HG02938 (cell line): ENCODE data around the gene OTUD3.

Experiments used
- ATAC-seq: cut with Tn5 transposase; IDR thresholded peaks from one replicate; pipeline ENCODE4 v1.9.1; 2021; ENCODE audit warnings: mild to moderate bottlenecking, moderate library complexity; ENCODE audit not compliant: unreplicated experiment

Gene OTUD3

DNA sequence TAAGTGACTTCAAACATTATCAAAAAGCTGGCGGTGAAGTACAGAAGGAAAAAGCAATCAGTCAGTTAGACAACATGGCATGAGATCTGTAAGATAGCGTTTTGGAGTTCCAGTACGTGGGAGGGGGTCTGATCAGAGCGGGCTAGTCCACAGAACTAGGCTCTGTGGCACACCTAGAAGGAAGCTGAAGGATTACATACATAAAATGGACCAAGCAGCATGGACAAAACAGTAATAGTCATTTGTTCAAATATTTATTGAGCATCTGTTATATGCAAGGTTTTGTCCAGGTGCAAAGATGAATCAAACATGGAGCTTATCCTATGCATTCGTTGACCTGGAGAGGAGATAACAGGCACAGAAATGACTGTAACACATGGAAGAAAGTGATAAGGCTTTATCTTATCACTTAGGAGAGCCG, 64.1 kb downstream of the OTUD3 start:
- no peak for ATAC-seq

- no peak for ATAC-seq
Measured at GRCh38 chr1:19946971-19947370, 64.8 kb downstream of the OTUD3 start.

- no peak for ATAC-seq
Measured at GRCh38 chr1:19949016-19949415, 66.8 kb downstream of the OTUD3 start.

DNA sequence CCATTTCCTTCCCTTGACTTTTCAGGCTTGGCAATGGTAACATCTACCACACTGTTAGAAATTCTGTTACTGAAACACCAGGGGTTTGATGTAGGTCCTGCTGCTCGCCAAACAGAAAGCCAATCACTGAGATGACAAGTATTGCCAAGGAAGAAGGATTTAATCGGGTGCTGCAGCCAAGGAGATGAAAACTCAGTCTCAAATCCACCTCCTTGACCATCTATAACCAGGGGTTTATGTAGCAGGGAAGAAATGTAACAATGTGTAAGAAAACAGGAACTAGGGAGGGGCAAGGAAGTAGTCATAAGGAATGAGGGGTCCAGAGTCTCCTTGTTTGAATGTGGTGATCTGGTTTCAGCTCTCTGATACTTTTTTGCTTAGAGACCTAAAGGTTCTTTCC, 71.9 kb downstream of the OTUD3 start:
- no peak for ATAC-seq

DNA sequence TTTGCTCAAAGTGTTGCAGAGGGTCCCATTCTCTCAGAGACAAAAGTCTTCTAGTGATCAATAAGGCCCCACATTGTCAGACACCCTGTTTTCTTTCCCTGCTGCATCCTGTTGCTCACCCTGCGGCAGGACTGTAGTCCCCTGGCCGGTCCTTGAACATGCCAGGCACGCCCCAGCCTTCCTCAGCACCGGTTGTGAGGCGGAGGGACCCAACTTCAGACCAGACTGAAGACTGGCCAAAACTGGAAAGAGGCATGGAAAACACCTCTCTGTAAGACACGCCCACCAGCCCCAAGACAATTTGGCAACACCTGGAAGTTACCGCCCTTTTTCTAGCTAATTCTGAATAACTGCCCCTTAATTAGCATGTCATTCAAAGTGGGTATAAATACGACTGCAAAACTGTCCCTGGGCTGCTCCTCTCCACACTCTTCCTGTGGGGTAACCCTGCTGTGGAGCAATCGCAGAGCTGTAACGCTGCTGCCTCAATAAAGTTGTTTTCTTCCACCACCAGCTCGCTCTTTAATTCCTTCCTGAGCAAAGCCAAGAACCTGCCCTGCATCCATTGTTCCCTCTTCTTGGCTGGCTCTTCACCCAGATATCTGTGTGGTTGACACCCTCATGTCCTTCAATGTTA, 73.5 kb downstream of the OTUD3 start:
- ATAC-seq = no peak

DNA sequence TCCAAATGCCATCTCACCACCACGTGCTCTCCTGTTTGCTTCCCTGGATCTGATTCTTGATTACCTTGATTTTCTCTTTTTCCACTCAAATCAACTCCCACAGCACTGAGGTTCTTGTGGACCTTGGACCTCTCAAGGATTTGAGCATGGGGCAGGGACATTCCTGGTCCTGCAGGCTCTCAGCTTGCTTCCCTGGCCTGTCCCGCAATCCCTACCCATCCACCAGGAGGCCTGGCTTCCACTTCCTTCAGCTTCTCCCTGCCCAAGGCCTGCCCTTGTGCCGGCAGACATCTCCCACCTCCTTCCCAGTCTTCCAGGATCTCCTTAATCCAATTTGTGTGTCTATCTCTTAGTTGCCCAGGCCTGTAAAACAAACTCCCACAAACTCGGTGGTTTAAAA, 75.6 kb downstream of the OTUD3 start:
- ATAC-seq = no peak

DNA sequence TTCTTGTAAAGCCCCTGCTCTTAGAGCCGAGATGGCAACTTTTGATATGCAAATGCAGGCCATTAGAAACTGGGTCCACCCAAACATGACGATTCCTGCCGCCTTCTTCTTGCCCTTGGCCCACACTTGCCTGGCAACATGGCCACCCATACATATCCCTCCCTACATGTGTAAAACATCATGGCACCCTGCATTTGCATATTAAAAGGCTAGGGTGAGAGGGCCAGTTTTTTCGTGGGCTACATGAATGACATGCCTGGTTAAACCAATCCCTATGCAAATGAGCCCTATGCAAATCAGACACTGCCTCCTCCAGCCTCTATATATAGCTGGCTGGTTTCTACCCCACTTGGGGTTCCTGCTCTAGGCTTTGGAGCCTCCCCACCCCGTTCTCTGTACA, 78.4 kb downstream of the OTUD3 start:
- ATAC-seq = no peak
